Measurements from ENCODE around the gene SLC25A1.

SLC25A1 gene

GRCh38 chr22:19180234-19180633 lies 1.7 kb upstream of the SLC25A1 start:
- DNase-seq: no peak

- DNase-seq: peak; percentile 25
Measured at GRCh38 chr22:19179497-19180048, 1.0 kb upstream of the SLC25A1 start.

DNA sequence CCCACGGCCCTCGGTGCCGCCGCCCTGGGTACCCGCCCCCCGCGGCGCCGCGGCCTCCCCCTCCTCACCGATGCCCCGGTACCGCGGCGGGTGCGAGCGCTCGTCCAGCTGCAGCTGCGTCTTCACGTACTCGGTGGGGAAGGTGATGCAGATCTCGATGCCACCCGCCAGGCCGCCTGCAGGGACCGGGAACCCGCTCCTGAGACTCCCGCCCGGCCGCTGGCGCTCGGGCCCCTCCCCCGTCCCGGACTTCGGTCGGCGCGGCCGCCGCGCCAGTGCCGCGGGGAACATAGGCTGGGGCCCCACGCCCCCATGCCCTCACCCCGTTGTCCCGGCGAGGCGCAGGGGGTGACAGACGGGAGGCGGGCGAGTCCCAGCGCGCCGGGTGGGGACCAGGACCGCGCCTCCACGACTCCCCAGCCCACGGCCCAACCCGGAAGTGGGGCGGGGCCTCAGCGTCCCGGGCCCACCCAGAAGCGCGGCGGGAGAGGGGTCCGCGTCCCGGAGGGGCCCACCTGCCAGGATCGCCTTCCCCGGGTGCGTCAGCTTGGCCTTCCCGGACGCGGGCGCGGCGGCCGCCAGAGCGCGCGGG lies 375 bp downstream of the SLC25A1 start:
- no peak for DNase-seq

DNA sequence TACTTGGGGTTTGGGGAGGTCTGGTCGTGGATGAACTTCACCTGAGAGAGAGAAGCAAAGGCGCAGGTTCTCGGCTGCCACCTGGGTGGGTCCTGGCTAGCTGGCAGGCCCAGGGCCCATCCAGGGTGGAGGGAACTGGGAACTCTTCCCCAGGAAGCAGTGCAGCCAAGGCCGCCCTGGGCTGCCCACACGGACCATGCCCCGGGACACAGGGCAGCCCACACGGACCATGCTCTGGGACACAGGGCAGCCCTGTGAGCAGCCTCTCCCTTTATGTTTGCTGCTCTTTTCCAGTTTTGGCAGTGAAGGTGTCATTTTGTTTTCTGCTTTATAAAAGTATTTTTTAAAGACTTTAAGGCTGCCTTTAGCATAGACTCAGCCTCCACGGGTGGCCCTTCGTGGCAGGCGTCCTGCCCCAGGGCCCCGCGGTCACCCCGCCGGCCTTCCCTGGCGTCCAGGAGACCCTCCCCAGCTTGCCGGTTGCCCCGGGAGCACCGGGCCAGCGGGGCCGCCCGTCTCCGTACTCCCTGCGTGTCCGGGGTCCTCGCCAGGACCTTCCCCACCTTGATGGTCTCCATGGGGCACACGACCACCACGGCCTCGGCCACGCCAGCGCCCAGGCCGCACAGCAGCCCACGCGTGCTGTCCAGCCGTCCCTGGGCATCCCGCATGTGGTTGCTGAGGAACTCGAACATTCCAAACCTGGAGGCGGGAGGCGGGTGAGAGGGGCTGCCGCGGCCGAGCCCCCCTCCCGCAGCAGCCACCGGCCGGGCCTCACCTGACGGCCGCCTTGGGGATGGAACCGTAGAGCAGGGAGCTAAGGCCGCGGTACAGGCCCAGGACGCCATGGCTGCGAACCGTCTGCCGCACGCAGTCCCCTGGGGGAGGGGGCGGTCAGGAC lies 1.1 kb downstream of the SLC25A1 start:
- DNase-seq: no peak

- DNase-seq: no peak
Measured at GRCh38 chr22:19176732-19177131, 1.8 kb downstream of the SLC25A1 start.

GRCh38 chr22:19176175-19176643 lies 2.3 kb downstream of the SLC25A1 start:
- no peak for DNase-seq

DNA sequence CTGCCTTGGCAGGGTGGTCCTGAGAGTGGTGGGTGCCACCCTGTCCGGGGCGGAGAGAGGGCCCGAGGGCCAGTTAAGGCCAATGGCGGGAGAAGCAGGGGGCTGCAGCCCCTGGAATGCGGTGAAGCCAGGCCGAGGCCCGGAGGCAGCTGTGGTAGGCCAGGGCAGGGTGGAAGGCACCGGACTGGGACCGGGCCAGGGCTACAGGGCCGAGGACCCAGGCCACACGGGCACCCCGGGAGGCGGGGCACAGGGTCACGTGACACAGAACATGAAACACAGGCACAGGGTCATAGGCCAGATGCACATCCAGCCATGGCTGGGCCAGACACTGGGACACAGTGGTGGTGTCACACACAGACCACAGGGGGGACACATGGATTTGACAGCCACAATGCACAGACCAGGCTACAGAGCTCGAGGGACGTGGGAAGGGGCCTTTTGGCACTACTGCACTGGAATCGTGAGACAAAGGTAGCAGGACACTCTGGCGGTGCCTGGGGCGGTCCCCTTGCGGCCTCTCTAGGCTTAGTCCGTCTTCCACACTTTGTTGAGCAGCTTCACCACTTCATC lies 2.8 kb downstream of the SLC25A1 start:
- no peak for DNase-seq

DNA sequence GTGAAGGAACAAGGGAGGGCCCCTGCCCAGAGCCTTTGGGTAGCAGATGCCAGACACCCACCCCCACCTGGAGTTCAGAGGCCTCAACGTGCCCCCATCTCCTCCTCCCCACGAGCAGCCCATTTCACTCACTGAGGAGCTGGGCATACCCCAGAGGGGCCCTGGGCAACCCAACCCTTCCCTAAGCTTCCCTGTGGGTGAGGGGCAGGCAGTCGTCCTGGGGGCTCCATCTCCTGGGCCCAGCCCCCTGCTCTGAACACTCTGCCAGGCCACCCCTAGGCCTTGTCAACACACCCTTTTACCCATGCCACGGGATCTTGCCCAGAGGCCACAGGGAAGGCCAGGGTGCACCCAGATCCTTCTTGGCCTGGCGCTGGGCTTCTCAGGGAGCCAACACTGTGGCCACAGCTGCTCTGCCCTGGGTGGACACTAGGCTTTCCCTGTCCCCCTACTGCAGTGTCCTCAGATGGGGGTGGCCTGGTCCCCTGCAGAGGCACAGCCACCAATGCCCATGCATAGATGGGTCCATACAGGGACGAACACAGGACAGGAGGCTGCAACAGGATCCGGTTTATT lies 3.4 kb downstream of the SLC25A1 start:
- DNase-seq: no peak

- no peak for DNase-seq
Measured at GRCh38 chr22:19174106-19175025, 4.2 kb downstream of the SLC25A1 start.

DNA sequence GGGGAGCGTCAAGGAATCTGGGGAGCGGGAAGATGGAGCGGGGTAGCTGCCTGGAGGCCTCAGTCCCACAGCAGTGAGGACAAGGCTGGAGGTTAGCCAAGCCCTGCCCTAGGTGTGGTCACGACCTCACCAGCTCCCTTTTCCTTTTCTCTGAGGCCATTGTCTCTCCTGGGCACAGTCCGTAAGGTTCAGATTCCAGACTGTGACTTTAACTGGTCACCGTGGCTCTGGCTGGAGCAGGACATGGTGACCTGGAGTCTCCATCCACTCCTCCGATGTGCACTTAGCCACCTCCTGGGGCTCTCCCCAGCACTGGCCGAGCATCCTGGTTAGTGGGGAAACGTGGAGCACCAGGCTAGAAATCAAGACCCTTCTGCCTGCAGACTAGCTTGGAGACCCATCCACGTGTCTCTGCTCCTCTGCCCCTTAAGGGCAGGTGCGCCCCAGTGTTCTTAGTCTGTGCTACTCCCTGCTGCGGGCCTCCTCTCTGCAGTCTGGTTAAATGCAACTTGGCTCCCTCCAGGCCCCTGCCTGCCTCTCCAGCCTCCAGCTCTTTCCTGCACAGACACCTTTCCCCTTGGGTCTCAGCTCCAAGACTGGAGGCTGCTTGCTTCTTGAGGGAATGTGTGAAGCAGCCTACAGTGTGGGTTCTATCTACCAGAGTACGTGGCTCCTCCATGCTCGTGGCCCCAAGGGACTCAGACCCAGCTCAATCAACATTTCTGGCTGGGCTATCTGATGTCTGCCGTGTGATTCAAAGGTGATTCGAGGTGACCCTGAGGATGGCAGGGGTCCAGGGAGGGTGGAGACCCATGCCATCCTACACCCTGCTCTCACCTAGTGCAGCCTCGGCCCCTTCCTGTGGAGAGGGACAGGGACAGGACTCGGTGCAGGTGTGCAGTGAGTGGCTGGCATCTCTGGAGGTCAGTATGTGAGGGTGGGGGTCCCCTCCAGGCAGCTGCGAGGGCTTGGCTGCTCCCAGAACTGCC lies 5.2 kb downstream of the SLC25A1 start:
- DNase-seq: no peak

DNA sequence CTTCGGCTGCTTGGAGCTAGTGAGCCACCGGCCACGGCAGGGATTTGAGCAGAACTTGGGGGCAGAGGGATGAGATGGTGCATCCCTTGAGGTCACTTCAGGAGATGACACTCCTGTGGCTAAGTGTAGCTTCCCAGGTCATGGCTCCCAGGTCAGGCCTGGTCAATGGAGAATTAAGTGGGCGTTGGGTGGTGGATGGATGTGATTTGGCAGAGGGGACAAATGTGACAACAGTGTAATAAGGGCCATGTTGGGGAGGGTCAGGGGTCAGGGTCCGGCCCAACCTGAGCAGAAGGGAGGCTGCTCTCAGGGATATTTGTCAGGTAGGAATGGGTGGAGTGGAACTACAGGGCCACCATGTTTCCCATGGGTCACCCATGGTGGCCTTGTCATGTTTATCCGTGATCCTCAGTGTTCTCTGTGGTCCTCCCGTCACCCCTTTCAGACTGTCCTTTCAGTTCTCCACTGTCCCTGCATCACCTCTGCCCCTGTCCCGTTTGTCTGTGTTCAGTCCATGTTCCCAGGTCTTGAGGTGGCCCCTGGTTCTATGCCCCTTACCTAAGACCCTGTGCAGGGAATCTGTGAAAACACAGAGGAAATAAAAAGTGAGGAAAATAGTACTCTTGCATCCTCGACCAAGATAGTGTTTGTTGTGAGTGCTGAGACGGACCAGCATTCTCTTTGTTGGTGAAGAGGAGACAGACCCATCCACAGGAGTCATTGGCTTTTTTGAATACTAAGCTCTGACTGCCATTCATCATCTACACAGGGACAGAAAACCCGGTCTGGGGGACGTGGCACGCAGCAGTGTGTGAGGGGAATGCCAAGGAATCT lies 6.1 kb downstream of the SLC25A1 start:
- DNase-seq: no peak

DNA sequence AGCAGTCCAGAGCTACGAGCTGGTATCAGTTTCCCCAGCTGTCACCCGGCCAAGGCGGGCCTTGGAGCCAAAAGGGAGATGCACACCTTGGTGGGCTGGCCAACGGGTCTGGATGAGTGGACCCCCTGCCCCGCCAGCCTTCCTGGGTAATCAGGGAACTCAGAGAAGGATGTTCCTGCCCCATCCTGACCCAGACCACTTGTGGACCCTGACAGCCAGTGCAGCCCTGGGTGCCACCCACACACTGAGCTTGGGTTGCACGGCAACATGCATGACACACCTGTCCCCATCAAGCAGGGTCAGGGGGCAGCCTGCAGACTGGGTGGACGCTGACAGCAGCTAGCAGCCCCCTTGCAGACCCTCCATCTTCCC lies 8.6 kb downstream of the SLC25A1 start:
- no peak for DNase-seq

DNA sequence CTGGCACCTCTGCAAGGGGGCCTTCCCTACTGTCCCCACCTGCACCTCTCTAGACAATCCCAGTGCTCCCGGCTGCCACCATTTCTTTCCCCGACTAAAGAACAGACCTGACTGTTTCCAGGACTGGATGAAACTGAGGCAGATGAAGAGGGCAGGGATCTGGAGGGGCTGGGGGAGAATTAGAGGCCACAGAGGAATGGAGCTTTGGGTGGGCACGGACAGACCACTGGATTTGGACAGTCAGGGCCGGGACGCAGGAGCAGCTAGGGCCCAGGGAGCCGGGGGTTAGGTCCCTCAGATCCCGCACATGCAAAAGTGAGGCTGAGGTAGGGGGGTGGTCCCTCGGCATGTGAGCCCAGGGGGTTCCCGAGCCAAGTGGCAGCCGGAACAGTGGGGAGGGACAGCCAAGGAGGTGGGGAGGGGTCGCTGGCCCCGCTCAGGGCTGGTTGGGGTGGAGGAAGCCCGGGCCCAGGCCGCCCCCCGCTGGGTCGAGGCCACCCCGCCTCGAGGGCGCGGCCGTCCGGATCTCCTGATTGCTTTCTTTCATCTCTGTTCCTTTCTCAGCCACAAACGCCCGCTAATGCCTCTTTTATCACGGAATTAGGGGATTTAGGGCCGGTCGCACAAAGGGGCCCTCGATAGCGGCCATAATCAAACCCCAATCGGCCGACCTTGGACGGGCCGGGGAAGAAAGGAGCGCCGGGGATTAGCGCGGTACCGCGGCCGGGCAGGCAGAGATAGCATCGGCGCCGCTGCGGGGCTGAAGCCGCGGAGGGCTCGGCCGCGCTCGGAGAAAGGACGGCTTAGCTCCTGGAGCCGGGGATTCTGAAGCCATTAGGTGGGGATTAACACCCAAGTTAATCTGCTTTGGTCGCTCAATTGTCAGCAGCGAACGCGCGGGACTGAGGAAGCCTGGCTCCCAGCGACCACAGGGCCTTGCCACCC lies 9.3 kb downstream of the SLC25A1 start:
- DNase-seq: no peak

DNA sequence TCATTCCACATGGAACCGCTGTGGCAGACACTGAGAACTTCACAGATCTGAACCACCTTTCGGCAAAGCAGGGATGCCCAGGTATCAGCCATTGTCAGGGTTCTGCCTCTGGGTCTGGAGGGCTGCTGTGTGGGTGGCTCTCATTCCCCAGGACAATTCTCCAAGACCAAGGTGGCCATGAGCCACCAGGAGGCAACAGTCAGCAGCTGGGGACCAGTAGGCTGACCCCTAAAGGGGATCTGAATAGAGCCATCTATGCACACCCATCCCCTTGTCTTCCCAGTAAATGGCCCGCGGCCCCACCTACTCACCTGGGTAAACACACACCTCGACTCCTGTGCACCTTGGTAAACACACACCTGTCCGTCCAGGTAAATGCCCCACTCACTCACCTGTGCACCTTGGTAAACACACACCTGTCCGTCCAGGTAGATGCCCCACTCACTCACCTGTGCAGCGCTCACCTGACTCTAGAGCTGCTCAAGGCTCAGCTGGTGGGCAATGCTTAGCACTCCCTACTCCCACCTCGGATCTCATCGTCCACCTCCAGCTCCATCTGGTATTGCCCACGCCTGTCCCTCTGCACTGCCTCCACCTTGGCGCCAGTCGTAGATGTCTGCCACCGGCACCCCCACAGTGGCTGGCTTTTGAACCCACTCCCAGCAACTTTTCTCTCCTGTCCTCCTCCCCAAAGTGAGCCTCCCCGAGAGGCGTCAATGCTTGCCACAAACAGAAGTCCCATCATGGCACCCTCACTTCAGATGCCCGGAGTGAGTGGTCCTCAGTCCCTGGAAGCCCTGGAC lies 10.2 kb downstream of the SLC25A1 start:
- no peak for DNase-seq

- no peak for DNase-seq
Measured at GRCh38 chr22:19167106-19167869, 11.2 kb downstream of the SLC25A1 start.

- no peak for DNase-seq
Measured at GRCh38 chr22:19166421-19166820, 12.1 kb downstream of the SLC25A1 start.

- DNase-seq: no peak
Measured at GRCh38 chr22:19164425-19164824, 14.1 kb downstream of the SLC25A1 start.
